ENCODE results near the gene DNAJC15. TPM values are rescaled to one million over a fixed set of nuclear protein-coding genes. Genes with fewer than 3 reads are reported as not detected.

DNAJC15 gene
- total RNA-seq, 2 experiments from 2014 or later, result 2.2 TPM; not detected in 1

DNA sequence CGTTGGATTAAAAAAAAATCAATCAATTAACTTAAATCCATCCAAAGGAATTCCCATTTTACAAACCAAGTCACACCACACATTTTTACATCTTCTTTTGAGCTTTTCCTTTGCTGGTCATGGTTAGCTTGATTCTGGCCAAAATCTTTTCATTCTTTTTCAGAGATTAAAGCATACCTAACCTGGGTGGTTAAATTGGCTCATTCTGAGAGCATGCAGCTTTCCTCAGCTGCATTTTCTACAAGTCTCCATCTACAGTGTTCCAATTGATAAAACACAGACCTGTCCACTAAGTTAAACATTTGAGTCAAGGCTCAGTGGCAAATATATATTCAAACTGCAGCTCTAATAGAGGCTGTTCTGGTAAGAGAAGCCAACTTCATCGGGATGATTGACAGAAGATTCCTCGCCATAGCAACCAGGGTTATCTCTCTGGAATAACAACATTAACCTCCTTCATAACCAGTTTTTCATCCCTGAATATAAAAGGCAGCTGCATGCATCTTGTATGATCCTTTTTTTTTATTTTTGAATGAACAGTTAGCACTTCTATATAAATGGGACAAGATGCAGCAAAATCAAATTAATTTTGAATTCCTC, 106.2 kb downstream of the DNAJC15 start:
- Histone ChIP-seq H3K9me2 (ENCODE audit: insufficient read depth, low read length) (no peaks in the 10 kb centered on the region), H3K4me2 (ENCODE audit: low read length) (peak overlapping the region; percentile 64; the same call in 1 of the 2 replicates), H3K36me3 (ENCODE audit: insufficient read depth, low read length) (no peaks in the 10 kb centered on the region), H3K4me3 (ENCODE audit: low read depth, low read length, poor library complexity, severe bottlenecking) (no peak overlapping the region), H3K9me3 (ENCODE audit: low read length) (no peaks in the 10 kb centered on the region), H3K4me1 (ENCODE audit: insufficient read depth, low read length, poor library complexity, severe bottlenecking) (peaks cover 18% of the 10 kb centered on the region), H4K20me1 (ENCODE audit: insufficient read depth, low read length) (no peaks in the 10 kb centered on the region), H3K27ac (ENCODE audit: low read depth, low read length, poor library complexity, severe bottlenecking) (no peak overlapping the region), H3K79me2 (ENCODE audit: insufficient read depth, low read depth, low read length) (no peaks in the 10 kb centered on the region), H2AFZ (ENCODE audit: low read length) (no peak overlapping the region)
- no TSS peak for BruUV-seq (replicated peaks)
- CTCF ChIA-PET (ENCODE audit: unreplicated experiment), result interaction anchor here (0.6 kb wide), 1 partner anchor 160 kb away, joined by 3 read pairs; no protein-coding TSS in a partner anchor
- POLR2A ChIA-PET, result interaction anchor here (0.8 kb wide), 1 partner anchor 24 kb away, joined by 3 read pairs; no protein-coding TSS in a partner anchor
- no peak for DNase-seq (ENCODE audit: low spot score)
- TF ChIP-seq, protein P1, sequence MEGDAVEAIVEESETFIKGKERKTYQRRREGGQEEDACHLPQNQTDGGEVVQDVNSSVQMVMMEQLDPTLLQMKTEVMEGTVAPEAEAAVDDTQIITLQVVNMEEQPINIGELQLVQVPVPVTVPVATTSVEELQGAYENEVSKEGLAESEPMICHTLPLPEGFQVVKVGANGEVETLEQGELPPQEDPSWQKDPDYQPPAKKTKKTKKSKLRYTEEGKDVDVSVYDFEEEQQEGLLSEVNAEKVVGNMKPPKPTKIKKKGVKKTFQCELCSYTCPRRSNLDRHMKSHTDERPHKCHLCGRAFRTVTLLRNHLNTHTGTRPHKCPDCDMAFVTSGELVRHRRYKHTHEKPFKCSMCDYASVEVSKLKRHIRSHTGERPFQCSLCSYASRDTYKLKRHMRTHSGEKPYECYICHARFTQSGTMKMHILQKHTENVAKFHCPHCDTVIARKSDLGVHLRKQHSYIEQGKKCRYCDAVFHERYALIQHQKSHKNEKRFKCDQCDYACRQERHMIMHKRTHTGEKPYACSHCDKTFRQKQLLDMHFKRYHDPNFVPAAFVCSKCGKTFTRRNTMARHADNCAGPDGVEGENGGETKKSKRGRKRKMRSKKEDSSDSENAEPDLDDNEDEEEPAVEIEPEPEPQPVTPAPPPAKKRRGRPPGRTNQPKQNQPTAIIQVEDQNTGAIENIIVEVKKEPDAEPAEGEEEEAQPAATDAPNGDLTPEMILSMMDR (conservative IDR thresholded peaks at IDR 0.05; ENCODE audit: low read length), result no peak
- no peak for TF ChIP-seq EZH2phosphoT487 (IDR thresholded peaks at IDR 0.05; ENCODE audit: borderline replicate concordance, low read depth, low read length)
- intact Hi-C loops (cut with micrococcal nuclease; ENCODE audit: unreplicated experiment), result no loop called here

GRCh38 chr13:43132257-43132656, 108.9 kb downstream of the DNAJC15 start:
- peak; percentile 8 for DNase-seq (ENCODE audit: low spot score)
- no peak overlapping the region for H3K27ac ChIP-seq (ENCODE audit: low read depth, low read length, poor library complexity, severe bottlenecking)
- H3K4me2 ChIP-seq (ENCODE audit: low read length), result no peak overlapping the region; the same call in 1 of the 2 replicates
- no peaks in the 10 kb centered on the region for H3K9me3 ChIP-seq (ENCODE audit: low read length)
- ChIA-PET CTCF (ENCODE audit: unreplicated experiment) (no interaction called here), POLR2A (no interaction called here)
- TF ChIP-seq, protein P1 (conservative IDR thresholded peaks at IDR 0.05; ENCODE audit: low read length), result peak; percentile 37; the same call in 1 of the 2 replicates
- no peak for TF ChIP-seq EZH2phosphoT487 (IDR thresholded peaks at IDR 0.05; ENCODE audit: borderline replicate concordance, low read depth, low read length)
- H3K4me3 ChIP-seq (ENCODE audit: low read depth, low read length, poor library complexity, severe bottlenecking), result no peak overlapping the region
- no TSS peak for BruUV-seq (replicated peaks)
- H4K20me1 ChIP-seq (ENCODE audit: insufficient read depth, low read length), result no peaks in the 10 kb centered on the region
- no peaks in the 10 kb centered on the region for H3K36me3 ChIP-seq (ENCODE audit: insufficient read depth, low read length)
- H3K79me2 ChIP-seq (ENCODE audit: insufficient read depth, low read depth, low read length), result no peaks in the 10 kb centered on the region
- no peaks in the 10 kb centered on the region for H3K9me2 ChIP-seq (ENCODE audit: insufficient read depth, low read length)
- H3K4me1 ChIP-seq (ENCODE audit: insufficient read depth, low read length, poor library complexity, severe bottlenecking), result peaks cover 12% of the 10 kb centered on the region
- intact Hi-C loops (cut with micrococcal nuclease; ENCODE audit: unreplicated experiment), result no loop called here
- H2AFZ ChIP-seq (ENCODE audit: low read length), result no peak overlapping the region

GRCh38 chr13:43132911-43133310, 109.5 kb downstream of the DNAJC15 start:
- H3K79me2 ChIP-seq (ENCODE audit: insufficient read depth, low read depth, low read length), result no peaks in the 10 kb centered on the region
- CTCF ChIA-PET (ENCODE audit: unreplicated experiment), result no interaction called here
- no peak overlapping the region for H3K27ac ChIP-seq (ENCODE audit: low read depth, low read length, poor library complexity, severe bottlenecking)
- H3K4me1 ChIP-seq (ENCODE audit: insufficient read depth, low read length, poor library complexity, severe bottlenecking), result peaks cover 6% of the 10 kb centered on the region
- H4K20me1 ChIP-seq (ENCODE audit: insufficient read depth, low read length), result no peaks in the 10 kb centered on the region
- no peaks in the 10 kb centered on the region for H3K9me2 ChIP-seq (ENCODE audit: insufficient read depth, low read length)
- intact Hi-C loops (cut with micrococcal nuclease; ENCODE audit: unreplicated experiment), result no loop called here
- no peaks in the 10 kb centered on the region for H3K9me3 ChIP-seq (ENCODE audit: low read length)
- no peaks in the 10 kb centered on the region for H3K36me3 ChIP-seq (ENCODE audit: insufficient read depth, low read length)
- H3K4me3 ChIP-seq (ENCODE audit: low read depth, low read length, poor library complexity, severe bottlenecking), result no peak overlapping the region
- peak overlapping the region; percentile 20; the same call in 1 of the 2 replicates for H3K4me2 ChIP-seq (ENCODE audit: low read length)
- peak; percentile 52 for DNase-seq (ENCODE audit: low spot score)
- H2AFZ ChIP-seq (ENCODE audit: low read length), result no peak overlapping the region
- BruUV-seq (replicated peaks), result no TSS peak
- no peak for TF ChIP-seq EZH2phosphoT487 (IDR thresholded peaks at IDR 0.05; ENCODE audit: borderline replicate concordance, low read depth, low read length)
- TF ChIP-seq, protein P1 (conservative IDR thresholded peaks at IDR 0.05; ENCODE audit: low read length), result no peak
- POLR2A ChIA-PET, result no interaction called here
